SU-DHL-6 (cell line): ENCODE results near the gene ZBTB16.

Experiments used
- H2AFZ ChIP-seq: fragments of 200-600 bp; sonication (generic); 2 replicates; pipeline ENCODE4 v1.6.1; 2014; ENCODE audit warnings: low read depth, mild to moderate bottlenecking, moderate library complexity, mixed read lengths, antibody characterized with exemption, low read length; ENCODE audit not compliant: severe bottlenecking
- H3F3A ChIP-seq: fragments of 200-600 bp; shearing (Covaris generic); 2 replicates; pipeline ENCODE4 v1.6.0; 2016; ENCODE audit warnings: antibody characterized with exemption, mild to moderate bottlenecking; ENCODE audit not compliant: insufficient read depth
- H3K27ac ChIP-seq: fragments of 200-600 bp; sonication (generic); 2 replicates; pipeline ENCODE4 v1.5.1; 2016; ENCODE audit warnings: low read depth, mild to moderate bottlenecking, low read length, moderate library complexity, mixed read lengths
- H3K27me3 ChIP-seq: fragments of 200-600 bp; sonication (generic), shearing (Covaris generic); 2 replicates; pipeline ENCODE4 v1.6.0; 2014; ENCODE audit warnings: mild to moderate bottlenecking, low read length
- H3K36me3 ChIP-seq: fragments of 200-600 bp; sonication (generic); 2 replicates; pipeline ENCODE4 v1.6.1; 2014; ENCODE audit warnings: mild to moderate bottlenecking, low read length, mixed read lengths
- H3K4me2 ChIP-seq: fragments of 300-600, 200-600 bp; shearing (Covaris generic), sonication (generic); 2 replicates; pipeline ENCODE4 v1.6.0; 2014; ENCODE audit warnings: low read length, low read depth, mild to moderate bottlenecking; ENCODE audit not compliant: poor library complexity, severe bottlenecking
- H3K4me3 ChIP-seq: fragments of 200-600 bp; sonication (generic); 2 replicates; pipeline ENCODE4 v1.5.1; 2014; ENCODE audit warnings: antibody characterized with exemption, low read length, mild to moderate bottlenecking, mixed read lengths; ENCODE audit not compliant: insufficient read depth, poor library complexity, severe bottlenecking
- H3K79me2 ChIP-seq: fragments of 200-600 bp; sonication (generic); 2 replicates; pipeline ENCODE4 v1.6.1; 2014; ENCODE audit warnings: mild to moderate bottlenecking, low read length, moderate library complexity; ENCODE audit not compliant: insufficient read depth
- H3K9ac ChIP-seq: fragments of 200-600 bp; sonication (generic); 2 replicates; pipeline ENCODE4 v1.7.0; 2014; ENCODE audit warnings: mild to moderate bottlenecking, low read length
- H3K9me2 ChIP-seq: fragments of 200-600 bp; sonication (generic); replicated peaks from 2 replicates; pipeline ENCODE4 v1.6.1; 2014; ENCODE audit warnings: low read length; ENCODE audit not compliant: insufficient read depth
- H3K9me3 ChIP-seq: fragments of 200-600 bp; sonication (generic); 2 replicates; pipeline ENCODE4 v1.6.1; 2014; ENCODE audit warnings: low read length, mixed read lengths; ENCODE audit not compliant: insufficient read depth
- H4K20me1 ChIP-seq: fragments of 200-600 bp; sonication (generic); 2 replicates; pipeline ENCODE4 v1.6.1; 2014; ENCODE audit warnings: low read depth, mild to moderate bottlenecking, antibody characterized with exemption, low read length, moderate library complexity, mixed read lengths
- CTCF ChIP-seq: fragments of 200-600 bp; sonication (generic); IDR thresholded peaks from one replicate; pipeline ENCODE4 v1.5.1; 2017; ENCODE audit warnings: antibody characterized with exemption, mild to moderate bottlenecking, low read length, moderate library complexity; ENCODE audit not compliant: insufficient read depth, poor library complexity, severe bottlenecking
- EZH2phosphoT487 ChIP-seq: fragments of 200-600 bp; sonication (generic), shearing (Covaris generic); conservative IDR thresholded peaks from 2 replicates; pipeline ENCODE4 v1.6.1; 2018; ENCODE audit warnings: mild to moderate bottlenecking, antibody characterized with exemption, low read length, moderate library complexity, mixed read lengths

The ZBTB16 gene

DNA sequence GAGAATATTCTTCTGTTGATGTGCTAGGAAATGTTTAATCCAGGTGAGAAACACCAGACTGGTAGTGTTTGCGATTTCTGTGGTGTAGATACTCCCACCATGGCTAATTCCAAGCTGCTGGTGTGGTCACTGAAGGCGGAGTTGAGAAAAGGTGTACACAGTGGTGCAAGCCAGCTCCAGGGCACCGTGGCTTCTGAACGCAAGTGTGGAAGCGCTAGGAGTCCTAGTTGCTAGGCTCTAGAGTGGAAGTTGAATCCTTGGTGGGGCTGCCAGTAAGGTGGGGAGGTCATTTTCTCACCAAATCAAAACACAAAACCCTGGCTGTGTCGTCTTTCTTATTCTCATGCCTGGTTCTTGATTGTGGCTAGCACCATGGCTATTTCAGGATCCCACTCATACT, 61.6 kb downstream of the ZBTB16 start:
- Histone ChIP-seq H3K9me3 (no peaks in the 10 kb centered on the region), H3K27me3 (no peaks in the 10 kb centered on the region), H3K9me2 (no peaks in the 10 kb centered on the region), H3K27ac (no peak overlapping the region), H4K20me1 (no peaks in the 10 kb centered on the region), H3F3A (no peaks in the 10 kb centered on the region), H3K4me2 (no peak overlapping the region), H3K79me2 (no peaks in the 10 kb centered on the region), H3K36me3 (no peaks in the 10 kb centered on the region), H3K9ac (no peak overlapping the region), H2AFZ (no peak overlapping the region), H3K4me3 (no peak overlapping the region)
- TF ChIP-seq CTCF (no peak), EZH2phosphoT487 (no peak)

- H3K4me3 ChIP-seq, result no peak overlapping the region
- no peaks in the 10 kb centered on the region for H3K9me2 ChIP-seq
- no peaks in the 10 kb centered on the region for H4K20me1 ChIP-seq
- H3K9ac ChIP-seq, result no peak overlapping the region
- no peak for TF ChIP-seq EZH2phosphoT487
- no peak for TF ChIP-seq CTCF
- H3K27me3 ChIP-seq, result no peaks in the 10 kb centered on the region
- H3F3A ChIP-seq, result no peaks in the 10 kb centered on the region
- no peaks in the 10 kb centered on the region for H3K9me3 ChIP-seq
- H3K27ac ChIP-seq, result no peak overlapping the region
- no peak overlapping the region for H3K4me2 ChIP-seq
- H3K79me2 ChIP-seq, result no peaks in the 10 kb centered on the region
- H3K36me3 ChIP-seq, result no peaks in the 10 kb centered on the region
- no peak overlapping the region for H2AFZ ChIP-seq
Observed at GRCh38 chr11:114121804-114122504, 62.4 kb downstream of the ZBTB16 start.

- no peaks in the 10 kb centered on the region for H3K36me3 ChIP-seq
- no peak overlapping the region for H3K27ac ChIP-seq
- H3K79me2 ChIP-seq, result no peaks in the 10 kb centered on the region
- TF ChIP-seq CTCF (no peak), EZH2phosphoT487 (no peak)
- H4K20me1 ChIP-seq, result no peaks in the 10 kb centered on the region
- H3K4me3 ChIP-seq, result no peak overlapping the region
- no peak overlapping the region for H3K9ac ChIP-seq
- H2AFZ ChIP-seq, result no peak overlapping the region
- no peaks in the 10 kb centered on the region for H3K9me3 ChIP-seq
- no peaks in the 10 kb centered on the region for H3F3A ChIP-seq
- H3K9me2 ChIP-seq, result no peaks in the 10 kb centered on the region
- no peak overlapping the region for H3K4me2 ChIP-seq
- H3K27me3 ChIP-seq, result no peaks in the 10 kb centered on the region
Observed at GRCh38 chr11:114122686-114123085, 63.2 kb downstream of the ZBTB16 start.
